ENCODE results near the gene E2F8. TPM values are rescaled to one million over a fixed set of nuclear protein-coding genes. Genes with fewer than 3 reads are reported as not detected.
"Not testable (repeated sequence)": the region's sequence is repeated elsewhere in the genome, so short reads cannot be mapped to it uniquely, and the experiment has no call there.

Gene E2F8
- total RNA-seq, 4 donors from 2014 or later = 0.64 to 1.2 (median 1.2) TPM; not detected in 1

DNA sequence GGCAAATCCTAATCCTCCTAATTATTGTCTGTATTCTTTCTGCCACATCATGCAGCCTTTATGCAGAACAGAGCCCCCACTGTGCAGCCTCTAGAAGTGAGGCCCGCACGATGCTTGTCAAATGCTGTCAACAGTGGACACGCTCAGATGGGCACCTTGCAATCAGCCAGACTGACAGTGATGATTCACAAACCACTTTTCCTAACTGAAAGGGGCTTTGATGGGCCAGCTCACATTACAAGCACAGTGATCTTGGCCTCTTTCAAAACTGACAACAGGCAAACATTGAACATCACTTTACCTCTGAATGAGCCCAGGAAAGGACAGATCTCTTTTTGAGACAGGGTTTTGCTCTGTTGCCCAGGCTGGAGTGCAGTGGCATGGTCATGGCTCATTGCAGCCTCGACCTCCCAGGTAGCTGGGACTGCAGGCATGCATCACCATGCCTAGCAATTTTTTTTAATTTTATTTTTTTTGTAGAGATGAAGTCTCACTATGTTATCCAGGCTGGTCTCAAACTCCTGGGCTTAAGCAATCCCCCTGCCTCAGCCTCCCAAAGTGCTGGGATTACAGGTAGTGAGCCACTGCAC, 18.0 kb upstream of the E2F8 start:
- 57 to 74% methylated on average over 1 to 4 of the region's 4 CpGs for WGBS, 2 donors (ENCODE audit: low coverage in 1 of 2)
- no peak for TF ChIP-seq POLR2AphosphoS5 (IDR thresholded peaks at IDR 0.05)
- no peak for TF ChIP-seq EP300 (IDR thresholded peaks at IDR 0.05; ENCODE audit: low read depth)
- TF ChIP-seq, protein P1, sequence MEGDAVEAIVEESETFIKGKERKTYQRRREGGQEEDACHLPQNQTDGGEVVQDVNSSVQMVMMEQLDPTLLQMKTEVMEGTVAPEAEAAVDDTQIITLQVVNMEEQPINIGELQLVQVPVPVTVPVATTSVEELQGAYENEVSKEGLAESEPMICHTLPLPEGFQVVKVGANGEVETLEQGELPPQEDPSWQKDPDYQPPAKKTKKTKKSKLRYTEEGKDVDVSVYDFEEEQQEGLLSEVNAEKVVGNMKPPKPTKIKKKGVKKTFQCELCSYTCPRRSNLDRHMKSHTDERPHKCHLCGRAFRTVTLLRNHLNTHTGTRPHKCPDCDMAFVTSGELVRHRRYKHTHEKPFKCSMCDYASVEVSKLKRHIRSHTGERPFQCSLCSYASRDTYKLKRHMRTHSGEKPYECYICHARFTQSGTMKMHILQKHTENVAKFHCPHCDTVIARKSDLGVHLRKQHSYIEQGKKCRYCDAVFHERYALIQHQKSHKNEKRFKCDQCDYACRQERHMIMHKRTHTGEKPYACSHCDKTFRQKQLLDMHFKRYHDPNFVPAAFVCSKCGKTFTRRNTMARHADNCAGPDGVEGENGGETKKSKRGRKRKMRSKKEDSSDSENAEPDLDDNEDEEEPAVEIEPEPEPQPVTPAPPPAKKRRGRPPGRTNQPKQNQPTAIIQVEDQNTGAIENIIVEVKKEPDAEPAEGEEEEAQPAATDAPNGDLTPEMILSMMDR (IDR thresholded peaks at IDR 0.05) = no peak
- TF ChIP-seq POLR2A (IDR thresholded peaks at IDR 0.05) = no peak
- intact Hi-C loops (cut with DNase I; ENCODE audit: low total_unique reads) = loop anchor here (5.0 kb wide), 1 partner anchor 1359 kb away; no protein-coding TSS in a partner anchor

DNA sequence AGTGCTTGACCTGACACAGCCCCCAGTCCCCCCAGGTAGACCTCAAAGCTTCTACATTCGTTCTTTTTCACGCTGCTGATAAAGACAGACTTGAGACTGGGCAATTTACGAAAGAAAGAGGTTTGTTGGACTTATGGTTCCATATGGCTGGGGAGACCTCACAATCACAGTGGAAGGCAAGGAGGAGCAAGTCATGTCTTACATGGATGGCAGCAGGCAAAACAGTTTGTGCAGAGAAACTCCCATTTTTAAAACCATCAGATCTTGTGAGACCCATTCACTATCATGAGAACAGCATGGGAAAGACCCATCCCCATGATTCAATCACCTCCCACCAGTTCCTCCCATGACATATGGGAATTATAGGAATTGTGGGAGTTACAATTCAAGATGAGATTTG, 13.7 kb upstream of the E2F8 start:
- H3K27ac ChIP-seq; intact Hi-C loops (cut with DNase I; ENCODE audit: low total_unique reads); H3K4me3 ChIP-seq; H3K36me3 ChIP-seq; DNase-seq; in situ Hi-C loops (cut with MboI; ENCODE audit: low pct_ligation_motif_present in 1 of 4, low pct_unique_long_range_greater_than_20kb in 1 of 4, low sequenced_read_pairs in 3 of 4); H3K27me3 ChIP-seq; H3K9me3 ChIP-seq; H3K4me1 ChIP-seq: not testable (repeated sequence)
- 58 to 59% methylated on average over 3 of the region's 3 CpGs for WGBS, 2 donors (ENCODE audit: low coverage in 1 of 2)

More for the DNA sequence above, 18.0 kb upstream of the E2F8 start:
- Histone ChIP-seq H3K36me3 (no peaks in the 10 kb centered on the region), H3K27ac (no peak overlapping the region), H3K9me3 (no peaks in the 10 kb centered on the region), H3K4me1 (peaks cover 0 to 4% (median 0%) of the 10 kb centered on the region in 4 donors), H3K27me3 (no peaks in the 10 kb centered on the region), H3K4me3 (no peak overlapping the region)
- in situ Hi-C loops (cut with MboI; ENCODE audit: low pct_ligation_motif_present in 1 of 4, low pct_unique_long_range_greater_than_20kb in 1 of 4, low sequenced_read_pairs in 3 of 4) = no loop called here
- no peak for DNase-seq

DNA sequence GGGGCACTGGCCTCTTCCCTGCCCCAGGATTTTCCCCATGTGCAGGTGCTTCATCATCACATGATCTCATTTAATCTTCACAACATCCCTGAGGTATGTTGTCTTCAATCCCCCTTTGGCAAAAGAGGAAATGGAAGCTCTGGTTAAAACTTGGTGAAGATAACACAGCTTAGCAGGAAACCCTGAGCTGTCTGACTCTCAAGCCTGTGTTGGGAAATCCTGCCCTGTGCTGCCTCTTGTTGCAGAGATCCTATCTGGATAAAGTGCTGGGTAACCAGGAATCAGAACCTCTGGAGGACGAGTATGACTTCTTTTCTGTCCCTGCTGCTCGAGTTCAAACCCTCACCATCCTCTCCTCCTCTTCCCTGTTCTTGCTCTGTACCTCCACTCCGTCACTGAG, 13.1 kb upstream of the E2F8 start:
- no peak for DNase-seq
- intact Hi-C loops (cut with DNase I; ENCODE audit: low total_unique reads) (no loop called here), in situ Hi-C loops (cut with MboI; ENCODE audit: low pct_ligation_motif_present in 1 of 4, low pct_unique_long_range_greater_than_20kb in 1 of 4, low sequenced_read_pairs in 3 of 4) (no loop called here)
- no peak overlapping the region for H3K27ac ChIP-seq
- no peaks in the 10 kb centered on the region for H3K36me3 ChIP-seq
- WGBS, 2 donors (ENCODE audit: low coverage in 1 of 2) = 72 to 79% methylated on average over 3 of the region's 3 CpGs
- no peak for TF ChIP-seq POLR2A (IDR thresholded peaks at IDR 0.05)
- TF ChIP-seq, protein P1 (IDR thresholded peaks at IDR 0.05) = no peak
- no peak for TF ChIP-seq POLR2AphosphoS5 (IDR thresholded peaks at IDR 0.05)
- TF ChIP-seq EP300 (IDR thresholded peaks at IDR 0.05; ENCODE audit: low read depth) = no peak
- H3K27me3 ChIP-seq = no peaks in the 10 kb centered on the region
- H3K4me1 ChIP-seq = peaks cover 0 to 3% (median 0%) of the 10 kb centered on the region in 4 donors
- H3K9me3 ChIP-seq = no peaks in the 10 kb centered on the region
- H3K4me3 ChIP-seq = no peak overlapping the region

DNA sequence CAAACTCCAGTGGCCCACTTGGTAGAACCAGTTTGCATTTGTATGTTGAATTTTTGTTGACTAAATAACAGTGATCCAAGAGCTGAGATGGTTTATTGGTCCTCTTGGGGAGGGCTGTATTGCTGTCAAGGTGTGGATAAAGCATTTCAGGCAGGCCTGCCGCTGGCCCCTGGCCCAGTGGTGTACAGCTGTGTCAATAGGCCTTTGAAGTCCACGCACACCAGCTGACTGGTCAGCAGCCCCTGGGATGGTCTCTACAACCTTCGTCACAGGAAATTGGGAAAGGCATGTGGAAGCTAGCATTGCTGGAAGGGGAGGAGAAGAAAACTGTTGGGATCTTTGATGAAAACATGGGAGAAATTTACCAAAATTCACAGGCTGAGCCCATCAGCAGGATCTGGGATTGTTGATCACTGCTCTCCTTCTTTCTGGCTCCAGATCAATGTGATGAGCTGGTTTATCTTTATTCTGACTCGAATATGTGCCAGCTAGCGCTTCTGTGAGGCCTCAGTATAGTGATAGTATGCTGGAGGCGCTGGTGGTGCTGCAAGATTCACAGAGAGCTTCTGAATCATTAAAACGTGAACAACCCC, 12.5 kb upstream of the E2F8 start:
- H3K27ac ChIP-seq = no peak overlapping the region
- H3K9me3 ChIP-seq = no peaks in the 10 kb centered on the region
- 63 to 76% methylated on average over 2 to 7 of the region's 7 CpGs for WGBS, 2 donors (ENCODE audit: low coverage in 1 of 2)
- intact Hi-C loops (cut with DNase I; ENCODE audit: low total_unique reads) = no loop called here
- peak; percentile 28 for DNase-seq
- peaks cover 0 to 3% (median 0%) of the 10 kb centered on the region in 4 donors for H3K4me1 ChIP-seq
- H3K36me3 ChIP-seq = no peaks in the 10 kb centered on the region
- in situ Hi-C loops (cut with MboI; ENCODE audit: low pct_ligation_motif_present in 1 of 4, low pct_unique_long_range_greater_than_20kb in 1 of 4, low sequenced_read_pairs in 3 of 4) = no loop called here
- TF ChIP-seq POLR2A (IDR thresholded peaks at IDR 0.05) = no peak
- TF ChIP-seq POLR2AphosphoS5 (IDR thresholded peaks at IDR 0.05) = no peak
- TF ChIP-seq, protein P1 (IDR thresholded peaks at IDR 0.05) = no peak
- no peak for TF ChIP-seq EP300 (IDR thresholded peaks at IDR 0.05; ENCODE audit: low read depth)
- no peaks in the 10 kb centered on the region for H3K27me3 ChIP-seq
- H3K4me3 ChIP-seq = no peak overlapping the region
